Esophagus squamous epithelium (tissue), 5 donors: ENCODE results near the gene RABGGTA. TPM values are rescaled to one million over a fixed set of nuclear protein-coding genes. Genes with fewer than 3 reads are reported as not detected.

Source experiments
- DNase-seq: peaks from one replicate; lab custom pipeline; 2025; lab: John Stamatoyannopoulos, UW
- H3K27ac ChIP-seq, 4 donors: fragments of 200-600 bp; sonication (generic); one replicate each; pipeline ENCODE4 v1.5.1; 2016 to 2019; ENCODE audit warnings: mild to moderate bottlenecking in 1 of 4
- H3K27me3 ChIP-seq, 4 donors: fragments of 200-600 bp; sonication (generic); 1 replicate in 3 of 4; 2 replicates in 1 of 4; pipeline versions ENCODE4 v1.5.1 to v1.6.0; 2017 to 2021; ENCODE audit warnings: antibody characterized with exemption in 1 of 4
- H3K36me3 ChIP-seq, 3 donors: fragments of 200-600 bp; sonication (generic); one replicate each; pipeline ENCODE4 v1.5.1; 2016 to 2019
- H3K4me1 ChIP-seq, 3 donors: fragments of 200-600 bp; sonication (generic); one replicate each; pipeline ENCODE4 v1.5.1; 2017 to 2019
- H3K4me3 ChIP-seq, 4 donors: fragments of 200-600 bp; sonication (generic); 1 replicate in 3 of 4; 2 replicates in 1 of 4; pipeline ENCODE4 v1.5.1; 2016 to 2019; ENCODE audit warnings: mild to moderate bottlenecking in 2 of 4, moderate library complexity in 1 of 4
- H3K9me3 ChIP-seq, 3 donors: fragments of 200-600 bp; sonication (generic); one replicate each; pipeline ENCODE4 v1.5.1; 2016 to 2019
- CTCF ChIP-seq, 6 experiments: fragments of 450-650 bp in 4 of 6; fragments of 200-600 bp in 2 of 6; sonication (generic) in 2 of 6; IDR thresholded peaks; one replicate each; pipeline ENCODE4 v1.5.1; 2016 to 2019; ENCODE audit warnings: antibody characterized with exemption in 6 of 6, mild to moderate bottlenecking in 4 of 6, moderate library complexity in 4 of 6
- POLR2A ChIP-seq, 4 donors: fragments of 450-650 bp; IDR thresholded peaks; one replicate each; pipeline ENCODE4 v1.6.1; 2017; ENCODE audit warnings: antibody characterized with exemption in 4 of 4, mild to moderate bottlenecking in 4 of 4, moderate library complexity in 3 of 4
- WGBS, 2 donors: methylation state at CpG; one replicate each; pipeline ENCODE4 v1.1.5; 2018; 5-methylcytosine and 5-hydroxymethylcytosine counted together
- intact Hi-C: fragments of 100-400 bp; cut with DNase I; formaldehyde crosslinking; loops from one replicate; pipeline ENCODE4 v1.15.0; 2022
- total RNA-seq, 4 donors: library from RNA; depleted of rRNA; stranded (reverse); fragments of >200 nt; gene quantifications; one replicate each; pipeline ENCODE4 v1.1.0, GENCODE V29; 2016
- donor health status: DM: yes; HTN: yes; CAD: no.

RABGGTA gene
- total RNA-seq, 4 donors from 2014 or later: 68.9 to 171 (median 108) TPM

DNA sequence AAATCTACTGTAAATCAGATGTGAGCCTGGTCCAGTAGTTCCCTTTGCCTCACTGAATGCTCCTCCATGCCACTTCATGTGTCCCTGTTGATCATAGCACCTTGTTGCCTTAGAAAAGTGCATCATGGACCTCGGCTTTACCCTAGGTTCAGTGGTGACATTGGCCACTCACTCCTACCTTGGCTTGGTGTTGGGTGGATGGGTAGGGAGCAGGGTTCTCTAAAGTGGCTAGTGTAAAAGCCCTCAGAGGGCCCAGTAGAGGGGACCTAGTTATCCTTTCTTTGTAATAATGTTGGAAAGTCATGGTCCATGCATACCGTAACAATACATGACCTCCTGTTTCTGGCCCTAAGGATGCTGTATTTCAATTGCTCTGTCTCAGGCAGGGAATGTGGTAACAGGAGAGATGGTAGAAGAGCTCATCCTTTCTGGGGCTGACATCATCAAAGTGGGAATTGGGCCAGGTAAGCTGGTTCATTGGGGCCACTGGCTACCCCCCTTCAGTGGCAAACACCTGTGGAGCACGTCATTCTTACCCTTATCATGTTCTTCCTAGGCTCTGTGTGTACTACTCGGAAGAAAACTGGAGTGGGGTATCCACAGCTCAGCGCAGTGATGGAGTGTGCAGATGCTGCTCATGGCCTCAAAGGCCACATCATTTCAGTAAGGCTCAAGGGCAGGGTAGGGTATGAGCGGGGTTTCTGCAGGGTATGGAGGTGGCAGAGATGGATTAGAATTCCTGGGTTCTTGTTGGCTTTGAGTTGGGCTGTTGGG, 34.5 kb downstream of the RABGGTA start:
- H3K4me3 ChIP-seq: no peak overlapping the region
- no peak for DNase-seq
- TF ChIP-seq CTCF (IDR thresholded peaks at IDR 0.05): no peak
- TF ChIP-seq POLR2A (IDR thresholded peaks at IDR 0.05): no peak
- intact Hi-C loops: no loop called here
- H3K4me1 ChIP-seq: peaks cover 23 to 69% (median 42%) of the 10 kb centered on the region in 3 donors
- H3K27me3 ChIP-seq: no peaks in the 10 kb centered on the region
- no peak overlapping the region for H3K27ac ChIP-seq
- peaks cover 10 to 69% (median 26%) of the 10 kb centered on the region in 3 donors for H3K36me3 ChIP-seq
- 90% methylated on average over 6 of the region's 6 CpGs for WGBS, 2 donors
- no peaks in the 10 kb centered on the region for H3K9me3 ChIP-seq

DNA sequence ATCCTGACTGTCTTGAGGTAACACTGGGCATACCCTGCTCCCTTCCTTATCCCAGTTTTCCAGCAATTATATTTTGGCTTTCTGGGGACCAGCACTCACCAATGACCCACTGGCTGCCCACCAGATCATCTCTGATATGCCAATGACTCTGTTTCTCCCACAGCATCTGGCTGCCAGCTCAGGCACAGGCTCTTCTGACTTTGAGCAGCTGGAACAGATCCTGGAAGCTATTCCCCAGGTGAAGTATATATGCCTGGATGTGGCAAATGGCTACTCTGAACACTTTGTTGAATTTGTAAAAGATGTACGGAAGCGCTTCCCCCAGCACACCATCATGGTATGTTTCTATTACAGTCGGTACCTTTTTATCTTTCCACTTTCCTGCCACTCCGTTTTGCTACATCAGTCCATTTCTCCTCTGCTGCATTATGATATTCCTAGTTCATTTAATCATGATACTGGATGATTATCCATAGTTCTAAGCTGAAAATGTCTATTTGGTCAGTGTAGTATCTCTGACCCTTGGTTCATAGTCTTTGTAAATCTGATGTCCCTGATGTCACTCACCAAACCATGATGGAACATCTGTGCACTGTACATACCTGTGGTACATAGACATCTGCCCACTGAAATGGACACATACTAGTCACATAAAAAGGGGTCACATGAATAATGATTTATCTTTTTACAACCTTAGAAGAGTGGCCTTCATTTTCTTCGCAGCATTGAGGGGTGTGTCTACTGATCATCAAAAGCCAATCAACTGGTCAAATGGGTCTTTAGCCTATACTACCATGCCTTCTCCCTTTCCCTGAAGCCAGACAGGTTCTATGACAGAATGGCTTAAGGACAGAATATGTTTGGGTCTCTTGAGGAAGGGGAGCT, 35.4 kb downstream of the RABGGTA start:
- no peak for TF ChIP-seq CTCF (IDR thresholded peaks at IDR 0.05)
- TF ChIP-seq POLR2A (IDR thresholded peaks at IDR 0.05): no peak
- WGBS, 2 donors: 88% methylated on average over 5 of the region's 5 CpGs
- no peak overlapping the region for H3K27ac ChIP-seq
- DNase-seq: no peak
- intact Hi-C loops: no loop called here
- H3K4me1 ChIP-seq: peaks cover 29 to 69% (median 40%) of the 10 kb centered on the region in 3 donors
- H3K9me3 ChIP-seq: no peaks in the 10 kb centered on the region
- peaks cover 10 to 65% (median 26%) of the 10 kb centered on the region in 3 donors for H3K36me3 ChIP-seq
- H3K4me3 ChIP-seq: no peak overlapping the region
- H3K27me3 ChIP-seq: no peaks in the 10 kb centered on the region

GRCh38 chr14:24234095-24235005, 37.0 kb downstream of the RABGGTA start:
- TF ChIP-seq CTCF (IDR thresholded peaks at IDR 0.05): no peak
- TF ChIP-seq POLR2A (IDR thresholded peaks at IDR 0.05): no peak
- Histone ChIP-seq H3K27me3 (no peaks in the 10 kb centered on the region), H3K27ac (peak overlapping the region in 2 of 4 donors; percentile 38 to 86), H3K9me3 (no peaks in the 10 kb centered on the region), H3K36me3 (peaks cover 0 to 48% (median 14%) of the 10 kb centered on the region in 3 donors), H3K4me3 (no peak overlapping the region), H3K4me1 (peaks cover 20 to 64% (median 33%) of the 10 kb centered on the region in 3 donors)
- intact Hi-C loops: no loop called here
- WGBS, 2 donors: 91 to 92% methylated on average over 3 of the region's 3 CpGs
- no peak for DNase-seq

DNA sequence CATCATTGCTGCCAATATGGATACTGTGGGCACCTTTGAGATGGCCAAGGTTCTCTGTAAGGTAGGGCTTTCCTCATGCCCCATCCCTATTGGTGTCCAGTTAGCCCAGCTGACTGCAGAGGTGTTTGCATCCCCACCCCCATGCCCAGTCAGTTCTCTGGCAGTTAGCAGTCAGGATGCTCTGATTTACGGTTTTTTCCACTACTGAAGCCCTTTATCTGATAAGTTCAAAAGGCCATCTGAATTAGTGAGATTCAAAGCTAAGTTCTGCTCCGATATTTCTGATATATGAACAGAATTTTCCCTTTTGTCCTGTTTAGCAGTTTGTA, 37.9 kb downstream of the RABGGTA start:
- TF ChIP-seq POLR2A (IDR thresholded peaks at IDR 0.05) (no peak), CTCF (IDR thresholded peaks at IDR 0.05) (no peak)
- H3K9me3 ChIP-seq: no peaks in the 10 kb centered on the region
- no peak for DNase-seq
- intact Hi-C loops: no loop called here
- peaks cover 0 to 40% (median 14%) of the 10 kb centered on the region in 3 donors for H3K36me3 ChIP-seq
- H3K27ac ChIP-seq: peak overlapping the region; percentile 86 to 97 (median 88)
- 75 to 92% methylated on average over 2 of the region's 2 CpGs for WGBS, 2 donors
- H3K27me3 ChIP-seq: no peaks in the 10 kb centered on the region
- H3K4me3 ChIP-seq: peak overlapping the region in 3 of 4 donors; percentile 68 to 97 (median 74)
- H3K4me1 ChIP-seq: peaks cover 20 to 56% (median 33%) of the 10 kb centered on the region in 3 donors
